Gastroesophageal sphincter (tissue), 4 donors: ENCODE results near the gene SMARCA4. TPM values are rescaled to one million over a fixed set of nuclear protein-coding genes. Genes with fewer than 3 reads are reported as not detected.
A peak's percentile ranks its signal among the peaks of the same experiment; 100 is the strongest.

Source experiments
- ATAC-seq: fragments of 150-250 bp; one replicate; pipeline ENCODE4 v1.9.1; 2016; ENCODE audit warnings: mild to moderate bottlenecking, moderate library complexity
- H3K27ac ChIP-seq, 4 donors: fragments of 200-600 bp; sonication (generic) in 3 of 4; 1 replicate in 3 of 4; 2 replicates in 1 of 4; pipeline ENCODE4 v1.5.1; 2016 to 2019
- H3K27me3 ChIP-seq: fragments of 200-600 bp; sonication (generic); one replicate; pipeline ENCODE4 v1.5.1; 2019
- H3K36me3 ChIP-seq, 2 donors: fragments of 200-600 bp; sonication (generic); one replicate each; pipeline ENCODE4 v1.5.1; 2019; ENCODE audit warnings: control low read depth in 1 of 2
- H3K4me1 ChIP-seq, 3 donors: fragments of 200-600 bp; sonication (generic); 1 replicate in 2 of 3; 2 replicates in 1 of 3; pipeline ENCODE4 v1.5.1; 2016 to 2019; ENCODE audit warnings: control low read depth in 2 of 3
- H3K4me3 ChIP-seq, 2 donors: fragments of 200-600 bp; sonication (generic); one replicate each; pipeline ENCODE4 v1.5.1; 2019; ENCODE audit warnings: mild to moderate bottlenecking in 1 of 2, moderate library complexity in 1 of 2
- H3K9me3 ChIP-seq, 3 donors: fragments of 200-600 bp; sonication (generic); one replicate each; pipeline ENCODE4 v1.5.1; 2017 to 2019; ENCODE audit warnings: control low read depth in 2 of 3
- CTCF ChIP-seq, 4 experiments: fragments of 200-600 bp in 2 of 4; fragments of 450-650 bp in 2 of 4; sonication (generic) in 1 of 4; IDR thresholded peaks; one replicate each; pipeline ENCODE4 v1.5.1; 2017 to 2019; ENCODE audit warnings: antibody characterized with exemption in 4 of 4, mild to moderate bottlenecking in 2 of 4, moderate library complexity in 2 of 4
- EP300 ChIP-seq: sonication (generic); formaldehyde crosslinking; IDR thresholded peaks from one replicate; pipeline ENCODE4 v1.6.1; 2017; ENCODE audit warnings: antibody characterized with exemption, mild to moderate bottlenecking
- POLR2A ChIP-seq, 2 donors: fragments of 450-650 bp; IDR thresholded peaks; one replicate each; pipeline ENCODE4 v1.6.1; 2017; ENCODE audit warnings: antibody characterized with exemption in 2 of 2, mild to moderate bottlenecking in 2 of 2, moderate library complexity in 1 of 2
- POLR2AphosphoS5 ChIP-seq: sonication (generic); formaldehyde crosslinking; IDR thresholded peaks from one replicate; pipeline ENCODE4 v1.6.1; 2017; ENCODE audit warnings: antibody characterized with exemption
- whole genome bisulfite sequencing, 2 donors: methylation state at CpG; one replicate each; pipeline ENCODE4 v1.1.5; 2018; ENCODE audit warnings: low coverage in 1 of 2; 5-methylcytosine and 5-hydroxymethylcytosine counted together
- total RNA-seq, 4 donors: library from RNA; depleted of rRNA; stranded (reverse); fragments of >200 nt; gene quantifications; one replicate each; pipeline ENCODE4 v1.1.0, GENCODE V29; 2016

SMARCA4 gene
- total RNA-seq, 4 donors from 2014 or later = 37.8 to 77.9 (median 51.1) TPM

GRCh38 chr19:10971107-10971726 lies 10.4 kb downstream of the SMARCA4 start:
- no peak overlapping the region for H3K27ac ChIP-seq
- no peak for ATAC-seq
- H3K36me3 ChIP-seq = no peaks in the 10 kb centered on the region
- 83 to 85% methylated on average over 2 to 8 of the region's 8 CpGs for WGBS, 2 donors
- no peak for TF ChIP-seq CTCF (IDR thresholded peaks at IDR 0.05)
- no peak for TF ChIP-seq POLR2AphosphoS5
- TF ChIP-seq POLR2A (IDR thresholded peaks at IDR 0.05) = no peak
- peaks cover 0 to 33% (median 13%) of the 10 kb centered on the region in 3 donors for H3K4me1 ChIP-seq
- no peaks in the 10 kb centered on the region for H3K27me3 ChIP-seq
- no peaks in the 10 kb centered on the region for H3K9me3 ChIP-seq
- no peak overlapping the region for H3K4me3 ChIP-seq

GRCh38 chr19:10975374-10976130 lies 14.7 kb downstream of the SMARCA4 start:
- H3K4me1 ChIP-seq = peaks cover 0 to 52% (median 24%) of the 10 kb centered on the region in 3 donors
- no peaks in the 10 kb centered on the region for H3K27me3 ChIP-seq
- ATAC-seq = peak; percentile 73
- H3K36me3 ChIP-seq = no peaks in the 10 kb centered on the region
- peak overlapping the region; percentile 12 to 82 (median 76) for H3K27ac ChIP-seq
- no peaks in the 10 kb centered on the region for H3K9me3 ChIP-seq
- TF ChIP-seq POLR2A (IDR thresholded peaks at IDR 0.05) (no peak), CTCF (IDR thresholded peaks at IDR 0.05) (no peak), POLR2AphosphoS5 (no peak), EP300 (no peak)
- 0 to 28% methylated on average over 1 to 14 of the region's 19 CpGs for WGBS, 2 donors
- peak overlapping the region in 1 of 2 donors; percentile 25 for H3K4me3 ChIP-seq

- WGBS, 2 donors = 54 to 81% methylated on average over 7 to 12 of the region's 19 CpGs
- H3K4me3 ChIP-seq = peak overlapping the region in 1 of 2 donors; percentile 25
Observed at GRCh38 chr19:10976131-10976892, 15.5 kb downstream of the SMARCA4 start.

GRCh38 chr19:10977742-10978092 lies 16.9 kb downstream of the SMARCA4 start:
- no peak for TF ChIP-seq EP300
- no peak for TF ChIP-seq POLR2AphosphoS5
- TF ChIP-seq POLR2A (IDR thresholded peaks at IDR 0.05) = no peak
- no peak for TF ChIP-seq CTCF (IDR thresholded peaks at IDR 0.05)
- Histone ChIP-seq H3K9me3 (no peaks in the 10 kb centered on the region), H3K36me3 (no peaks in the 10 kb centered on the region), H3K27me3 (no peaks in the 10 kb centered on the region), H3K4me3 (no peak overlapping the region), H3K4me1 (peaks cover 0 to 66% (median 24%) of the 10 kb centered on the region in 3 donors), H3K27ac (peak overlapping the region in 2 of 4 donors; percentile 74 to 78)
- ATAC-seq = no peak
- no CpG with 5 or more reads among the region's 5 CpGs for WGBS, 2 donors

More at GRCh38 chr19:10976131-10976892, 15.5 kb downstream of the SMARCA4 start:
- TF ChIP-seq POLR2A (IDR thresholded peaks at IDR 0.05) (no peak), EP300 (no peak), CTCF (IDR thresholded peaks at IDR 0.05) (no peak), POLR2AphosphoS5 (no peak)
- H3K27me3 ChIP-seq = no peaks in the 10 kb centered on the region
- no peaks in the 10 kb centered on the region for H3K36me3 ChIP-seq
- H3K9me3 ChIP-seq = no peaks in the 10 kb centered on the region
- peak; percentile 42 for ATAC-seq
- peak overlapping the region; percentile 12 to 82 (median 76) for H3K27ac ChIP-seq
- peaks cover 0 to 60% (median 24%) of the 10 kb centered on the region in 3 donors for H3K4me1 ChIP-seq
